ENCODE measurements around the gene BMP2K. TPM values are rescaled to one million over a fixed set of nuclear protein-coding genes. Genes with fewer than 3 reads are reported as not detected.
A peak's percentile ranks its signal among the peaks of the same experiment; 100 is the strongest.

The BMP2K gene
- total and polyA plus RNA-seq, 8 donors, result 4.7 to 68.7 (median 17.0) TPM

GRCh38 chr4:78758085-78758484 is 18.1 kb upstream of the BMP2K start:
- TF ChIP-seq POLR2AphosphoS5 (IDR thresholded peaks at IDR 0.05), result no peak
- no peak for TF ChIP-seq EP300 (IDR thresholded peaks at IDR 0.05)
- no peak for TF ChIP-seq POLR2A (IDR thresholded peaks at IDR 0.05)
- TF ChIP-seq CTCF (IDR thresholded peaks at IDR 0.05), result no peak
- intact Hi-C loops (cut with DNase I; ENCODE audit: low total_unique reads), result no loop called here
- no peak for DNase-seq
- no peaks in the 10 kb centered on the region for H3K9me3 ChIP-seq
- WGBS, 5 donors, result 96 to 98% (median 96%) methylated on average over 1 of the region's 1 CpG
- no peaks in the 10 kb centered on the region for H3K4me1 ChIP-seq
- H3K36me3 ChIP-seq, result no peaks in the 10 kb centered on the region
- H3K27ac ChIP-seq, result no peak overlapping the region
- no peaks in the 10 kb centered on the region for H3K27me3 ChIP-seq
- H3K4me3 ChIP-seq, result no peak overlapping the region

GRCh38 chr4:78762529-78762928 is 13.6 kb upstream of the BMP2K start:
- intact Hi-C loops (cut with DNase I; ENCODE audit: low total_unique reads), result no loop called here
- Histone ChIP-seq H3K4me3 (no peak overlapping the region), H3K27me3 (no peaks in the 10 kb centered on the region), H3K27ac (no peak overlapping the region), H3K4me1 (no peaks in the 10 kb centered on the region), H3K36me3 (no peaks in the 10 kb centered on the region), H3K9me3 (no peaks in the 10 kb centered on the region)
- DNase-seq, result no peak
- TF ChIP-seq POLR2AphosphoS5 (IDR thresholded peaks at IDR 0.05) (no peak), CTCF (IDR thresholded peaks at IDR 0.05) (no peak), EP300 (IDR thresholded peaks at IDR 0.05) (no peak), POLR2A (IDR thresholded peaks at IDR 0.05) (no peak)
- 38 to 73% (median 62%) methylated on average over 2 of the region's 2 CpGs for whole genome bisulfite sequencing, 5 donors

GRCh38 chr4:78763251-78763650 is 12.9 kb upstream of the BMP2K start:
- DNase-seq, result peak in 1 of 2 donors; percentile 21
- WGBS, 5 donors, result 35 to 61% (median 41%) methylated on average over 1 of the region's 1 CpG

GRCh38 chr4:78763763-78764387 is 12.3 kb upstream of the BMP2K start:
- H3K4me1 ChIP-seq, result no peaks in the 10 kb centered on the region
- no peaks in the 10 kb centered on the region for H3K36me3 ChIP-seq
- intact Hi-C loops (cut with DNase I; ENCODE audit: low total_unique reads), result no loop called here
- H3K27me3 ChIP-seq, result no peaks in the 10 kb centered on the region
- no peak for TF ChIP-seq CTCF (IDR thresholded peaks at IDR 0.05)
- TF ChIP-seq POLR2A (IDR thresholded peaks at IDR 0.05), result no peak
- no peak for TF ChIP-seq POLR2AphosphoS5 (IDR thresholded peaks at IDR 0.05)
- TF ChIP-seq EP300 (IDR thresholded peaks at IDR 0.05), result no peak
- H3K27ac ChIP-seq, result no peak overlapping the region
- H3K9me3 ChIP-seq, result no peaks in the 10 kb centered on the region
- WGBS, 5 donors, result 86 to 91% (median 90%) methylated on average over 3 of the region's 3 CpGs
- no peak for DNase-seq
- no peak overlapping the region for H3K4me3 ChIP-seq

More at GRCh38 chr4:78763251-78763650, 12.9 kb upstream of the BMP2K start:
- intact Hi-C loops (cut with DNase I; ENCODE audit: low total_unique reads), result no loop called here
- Histone ChIP-seq H3K27ac (no peak overlapping the region), H3K4me3 (no peak overlapping the region), H3K27me3 (no peaks in the 10 kb centered on the region), H3K9me3 (no peaks in the 10 kb centered on the region), H3K36me3 (no peaks in the 10 kb centered on the region), H3K4me1 (no peaks in the 10 kb centered on the region)
- TF ChIP-seq POLR2A (IDR thresholded peaks at IDR 0.05), result no peak
- TF ChIP-seq CTCF (IDR thresholded peaks at IDR 0.05), result no peak
- no peak for TF ChIP-seq EP300 (IDR thresholded peaks at IDR 0.05)
- no peak for TF ChIP-seq POLR2AphosphoS5 (IDR thresholded peaks at IDR 0.05)

Measured in stomach (tissue), 9 donors.